OCI-LY1 (cell line): Measurements from ENCODE around the gene GFER.

ENCODE experiments used
- H2AFZ ChIP-seq: fragments of 200-600 bp; sonication (generic), shearing (Covaris generic); 2 replicates; pipeline ENCODE4 v1.6.0; 2014; ENCODE audit warnings: antibody characterized with exemption, mild to moderate bottlenecking, low read length
- H3F3A ChIP-seq: fragments of 200-600 bp; sonication (generic), shearing (Covaris generic); 2 replicates; pipeline ENCODE4 v1.6.0; 2014; ENCODE audit warnings: mild to moderate bottlenecking, antibody characterized with exemption, low read length, moderate library complexity; ENCODE audit not compliant: insufficient read depth
- H3K27ac ChIP-seq: fragments of 200-600 bp; sonication (generic); 2 replicates; pipeline ENCODE4 v1.5.1; 2014; ENCODE audit warnings: low read length, mixed run types, mild to moderate bottlenecking, low read depth; ENCODE audit not compliant: poor library complexity, severe bottlenecking
- H3K27me3 ChIP-seq: fragments of 200-600 bp; sonication (generic); 2 replicates; pipeline ENCODE4 v1.6.0; 2014; ENCODE audit warnings: antibody characterized with exemption, mild to moderate bottlenecking, low read length, moderate library complexity; ENCODE audit not compliant: insufficient read depth
- H3K36me3 ChIP-seq: fragments of 200-600 bp; sonication (generic); 2 replicates; pipeline ENCODE4 v1.6.1; 2014; ENCODE audit warnings: mild to moderate bottlenecking, antibody characterized with exemption, low read length, moderate library complexity, mixed read lengths; ENCODE audit not compliant: insufficient read depth
- H3K4me1 ChIP-seq: fragments of 200-600 bp; sonication (generic); 2 replicates; pipeline ENCODE4 v1.5.1; 2014; ENCODE audit warnings: mild to moderate bottlenecking, low read length, moderate library complexity; ENCODE audit not compliant: insufficient read depth, severe bottlenecking
- H3K4me2 ChIP-seq: fragments of 200-600 bp; sonication (generic), shearing (Covaris generic); 2 replicates; pipeline ENCODE4 v1.6.1; 2014; ENCODE audit warnings: low read length
- H3K4me3 ChIP-seq: fragments of 200-600 bp; sonication (generic); 2 replicates; pipeline ENCODE4 v1.5.1; 2014; ENCODE audit warnings: low read length, low read depth, mild to moderate bottlenecking, mixed read lengths; ENCODE audit not compliant: poor library complexity, severe bottlenecking
- H3K79me2 ChIP-seq: fragments of 200-600 bp; shearing (Covaris generic); 2 replicates; pipeline ENCODE4 v1.6.1; 2016; ENCODE audit warnings: mixed run types, low read length, mixed read lengths; ENCODE audit not compliant: insufficient read depth
- H3K9ac ChIP-seq: fragments of 200-600 bp; sonication (generic), shearing (Covaris generic); 2 replicates; pipeline ENCODE4 v1.6.1; 2014; ENCODE audit warnings: mild to moderate bottlenecking, low read length, mixed read lengths
- H3K9me2 ChIP-seq: fragments of 200-600 bp; sonication (generic), shearing (Covaris generic); 2 replicates; pipeline ENCODE4 v1.6.1; 2014; ENCODE audit warnings: low read depth, mild to moderate bottlenecking, low read length, mixed read lengths
- H3K9me3 ChIP-seq: fragments of 200-600 bp; shearing (Covaris generic); 2 replicates; pipeline ENCODE4 v1.6.1; 2014; ENCODE audit warnings: low read length, mixed read lengths
- H4K20me1 ChIP-seq: fragments of 200-600 bp; sonication (generic), shearing (Covaris generic); 2 replicates; pipeline ENCODE4 v1.6.0; 2016; ENCODE audit warnings: mild to moderate bottlenecking, low read length; ENCODE audit not compliant: insufficient read depth
- EZH2 ChIP-seq: fragments of 200-600 bp; sonication (generic), shearing (Covaris generic); IDR thresholded peaks from 2 replicates; pipeline ENCODE4 v1.8.0; 2017; ENCODE audit warnings: borderline replicate concordance, mixed run types, mild to moderate bottlenecking, antibody characterized with exemption, low read length, moderate library complexity, mixed read lengths
- TF ChIP-seq, protein P1 (sequence below): fragments of 200-600 bp; sonication (generic), shearing (Covaris generic); IDR thresholded peaks from 2 replicates; pipeline ENCODE4 v1.5.1; 2017; ENCODE audit warnings: mild to moderate bottlenecking, antibody characterized with exemption, low read length, moderate library complexity, mixed read lengths

Gene GFER

GRCh38 chr16:1976216-1976520 lies 7.8 kb upstream of the GFER start:
- Histone ChIP-seq H3K4me2 (no peak overlapping the region), H3K9ac (no peak overlapping the region), H3K27ac (no peak overlapping the region), H3K4me3 (no peak overlapping the region), H2AFZ (no peak overlapping the region), H3K79me2 (peaks cover 4% of the 10 kb centered on the region; the same call in 1 of the 2 replicates), H3K9me3 (no peaks in the 10 kb centered on the region), H3K27me3 (no peaks in the 10 kb centered on the region; the same call in 1 of the 2 replicates), H4K20me1 (no peaks in the 10 kb centered on the region), H3K9me2 (no peaks in the 10 kb centered on the region), H3K4me1 (peaks cover 20% of the 10 kb centered on the region), H3F3A (no peaks in the 10 kb centered on the region), H3K36me3 (peaks cover 49% of the 10 kb centered on the region)
- TF ChIP-seq, protein P1, sequence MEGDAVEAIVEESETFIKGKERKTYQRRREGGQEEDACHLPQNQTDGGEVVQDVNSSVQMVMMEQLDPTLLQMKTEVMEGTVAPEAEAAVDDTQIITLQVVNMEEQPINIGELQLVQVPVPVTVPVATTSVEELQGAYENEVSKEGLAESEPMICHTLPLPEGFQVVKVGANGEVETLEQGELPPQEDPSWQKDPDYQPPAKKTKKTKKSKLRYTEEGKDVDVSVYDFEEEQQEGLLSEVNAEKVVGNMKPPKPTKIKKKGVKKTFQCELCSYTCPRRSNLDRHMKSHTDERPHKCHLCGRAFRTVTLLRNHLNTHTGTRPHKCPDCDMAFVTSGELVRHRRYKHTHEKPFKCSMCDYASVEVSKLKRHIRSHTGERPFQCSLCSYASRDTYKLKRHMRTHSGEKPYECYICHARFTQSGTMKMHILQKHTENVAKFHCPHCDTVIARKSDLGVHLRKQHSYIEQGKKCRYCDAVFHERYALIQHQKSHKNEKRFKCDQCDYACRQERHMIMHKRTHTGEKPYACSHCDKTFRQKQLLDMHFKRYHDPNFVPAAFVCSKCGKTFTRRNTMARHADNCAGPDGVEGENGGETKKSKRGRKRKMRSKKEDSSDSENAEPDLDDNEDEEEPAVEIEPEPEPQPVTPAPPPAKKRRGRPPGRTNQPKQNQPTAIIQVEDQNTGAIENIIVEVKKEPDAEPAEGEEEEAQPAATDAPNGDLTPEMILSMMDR = no peak
- no peak for TF ChIP-seq EZH2

DNA sequence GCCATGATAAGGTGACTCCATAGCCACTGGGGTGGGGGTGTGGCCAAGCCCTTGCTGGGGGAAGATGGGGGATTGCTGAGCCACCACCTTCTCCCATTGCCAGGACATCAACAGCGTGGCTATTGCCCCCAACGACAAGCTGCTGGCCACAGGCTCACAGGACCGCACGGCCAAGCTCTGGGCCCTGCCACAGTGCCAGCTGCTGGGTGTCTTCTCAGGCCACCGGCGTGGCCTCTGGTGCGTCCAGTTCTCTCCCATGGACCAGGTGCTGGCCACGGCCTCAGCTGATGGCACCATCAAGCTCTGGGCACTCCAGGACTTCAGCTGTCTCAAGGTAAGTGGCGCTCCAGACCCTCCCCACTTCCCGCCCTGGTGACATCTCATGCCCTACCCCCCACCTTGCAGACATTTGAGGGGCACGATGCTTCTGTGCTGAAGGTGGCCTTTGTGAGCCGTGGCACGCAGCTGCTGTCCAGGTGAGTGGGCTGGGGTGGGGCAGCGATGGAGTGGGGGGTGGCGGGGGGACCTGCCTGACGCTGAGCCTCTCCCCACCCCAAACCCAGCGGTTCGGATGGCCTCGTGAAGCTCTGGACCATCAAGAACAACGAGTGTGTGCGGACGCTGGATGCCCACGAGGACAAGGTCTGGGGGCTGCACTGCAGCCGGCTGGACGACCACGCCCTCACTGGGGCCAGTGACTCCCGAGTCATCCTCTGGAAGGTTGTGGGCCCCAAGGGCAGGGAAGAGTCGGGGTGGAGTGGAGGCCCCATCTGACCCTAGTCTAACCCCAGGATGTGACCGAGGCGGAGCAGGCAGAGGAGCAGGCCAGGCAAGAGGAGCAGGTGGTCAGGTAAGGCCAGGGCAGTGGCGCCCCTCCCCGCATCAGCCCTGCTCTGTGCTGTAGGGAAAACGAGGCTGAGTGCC lies 6.8 kb upstream of the GFER start:
- no peak overlapping the region for H3K9ac ChIP-seq
- TF ChIP-seq, protein P1 = no peak
- TF ChIP-seq EZH2 = no peak
- H3K36me3 ChIP-seq = peaks cover 49% of the 10 kb centered on the region
- H3K27me3 ChIP-seq = no peaks in the 10 kb centered on the region; the same call in 1 of the 2 replicates
- no peaks in the 10 kb centered on the region for H3F3A ChIP-seq
- no peak overlapping the region for H3K4me3 ChIP-seq
- H3K4me2 ChIP-seq = no peak overlapping the region
- H3K9me3 ChIP-seq = no peaks in the 10 kb centered on the region
- H4K20me1 ChIP-seq = no peaks in the 10 kb centered on the region
- no peaks in the 10 kb centered on the region for H3K9me2 ChIP-seq
- H3K79me2 ChIP-seq = peaks cover 4% of the 10 kb centered on the region; the same call in 1 of the 2 replicates
- H2AFZ ChIP-seq = no peak overlapping the region
- peaks cover 17% of the 10 kb centered on the region for H3K4me1 ChIP-seq
- H3K27ac ChIP-seq = no peak overlapping the region

GRCh38 chr16:1977875-1978268 lies 6.1 kb upstream of the GFER start:
- H3K4me1 ChIP-seq = peaks cover 13% of the 10 kb centered on the region
- H2AFZ ChIP-seq = no peak overlapping the region
- H3K36me3 ChIP-seq = peaks cover 49% of the 10 kb centered on the region
- no peaks in the 10 kb centered on the region for H3K9me3 ChIP-seq
- H3K9ac ChIP-seq = no peak overlapping the region
- H3K27me3 ChIP-seq = no peaks in the 10 kb centered on the region; the same call in 1 of the 2 replicates
- no peak for TF ChIP-seq EZH2
- TF ChIP-seq, protein P1 = no peak
- H3K79me2 ChIP-seq = peaks cover 4% of the 10 kb centered on the region; the same call in 1 of the 2 replicates
- H3K4me2 ChIP-seq = no peak overlapping the region
- H3K9me2 ChIP-seq = no peaks in the 10 kb centered on the region
- H3K4me3 ChIP-seq = no peak overlapping the region
- H3F3A ChIP-seq = no peaks in the 10 kb centered on the region
- no peak overlapping the region for H3K27ac ChIP-seq
- no peaks in the 10 kb centered on the region for H4K20me1 ChIP-seq
